Psoas muscle (tissue), 8 donors: ENCODE measurements around the gene SHH. TPM values are rescaled to one million over a fixed set of nuclear protein-coding genes. Genes with fewer than 3 reads are reported as not detected.

Experiments used
- ATAC-seq, 4 donors: fragments of 200-7000 bp; cut with Tn5 transposase; one replicate each; pipeline ENCODE4 v1.9.1; 2020; ENCODE audit warnings: moderate library complexity in 3 of 4, mild to moderate bottlenecking in 2 of 4
- DNase-seq, 2 donors: peaks; one replicate each; pipeline ENCODE4 v3.0.0-alpha.2; 2020
- H3K27ac ChIP-seq: fragments of 200-600 bp; one replicate; pipeline ENCODE4 v1.8.0; 2022
- H3K27me3 ChIP-seq, 3 donors: fragments of 200-600 bp in 1 of 3; one replicate each; pipeline versions ENCODE4 v1.6.1 to v1.8.0; 2013 to 2022; ENCODE audit warnings: low read length in 2 of 3, mild to moderate bottlenecking in 2 of 3, moderate library complexity in 1 of 3; ENCODE audit not compliant: insufficient read depth in 3 of 3
- H3K36me3 ChIP-seq, 2 donors: fragments of 200-600 bp in 1 of 2; one replicate each; pipeline versions ENCODE4 v1.6.1 to v1.8.0; 2013 to 2022; ENCODE audit warnings: low read depth in 1 of 2, mild to moderate bottlenecking in 1 of 2, moderate library complexity in 1 of 2; ENCODE audit not compliant: insufficient read depth in 1 of 2
- H3K4me1 ChIP-seq: fragments of 200-600 bp; one replicate; pipeline ENCODE4 v1.8.0; 2022
- H3K4me3 ChIP-seq: fragments of 200-600 bp; one replicate; pipeline ENCODE4 v1.8.0; 2022; ENCODE audit warnings: mild to moderate bottlenecking
- H3K9me3 ChIP-seq: fragments of 200-600 bp; one replicate; pipeline ENCODE4 v1.8.0; 2022
- CTCF ChIP-seq: fragments of 200-600 bp; IDR thresholded peaks from one replicate; pipeline ENCODE4 v1.8.0; 2022; ENCODE audit warnings: antibody characterized with exemption
- WGBS, 3 donors: extraction: QIAGEN DNeasy Blood & Tissue Kit; methylation state at CpG; one replicate each; pipeline versions ENCODE4 v1.1.6 to v1.1.7; 2013; 5-methylcytosine and 5-hydroxymethylcytosine counted together
- intact Hi-C, 2 donors: fragments of 100-400 bp; cut with DNase I; formaldehyde crosslinking; loops; one replicate each; pipeline versions ENCODE4 v1.11.0 to v1.14.2; 2022
- polyA plus RNA-seq, 3 donors: library from polyadenylated mRNA; stranded (reverse); fragments of 200-250 nt; gene quantifications; one replicate each; pipeline ENCODE4 v1.2.3, GENCODE V29; 2013
- total RNA-seq, 4 donors: library from RNA; stranded (reverse); fragmentation: NEBNext Ultra II Directional in 2 of 4; extraction: Animal tissue kit (Norgen Biotek cat#: 25700) in 2 of 4; gene quantifications; one replicate each; pipeline versions ENCODE4 v1.2.1 to v1.2.4, GENCODE V29; 2021 to 2023
- donor health status: healthy with polysubstance abuse.
- donor health status: DM: no; HTN: no; CAD: no; lungs with moderate emphysema.
- donor health status: Bipolar disorder and iron deficiency.
- donor health status: healthy.
- donor health status: DM: yes; HTN: yes; CAD: no.
- donor health status: DM: no; HTN: no; CAD: no.
- donor health status: DM: no; HTN: no; CAD: no.
- donor health status: DM: yes; HTN: yes; CAD: no.

SHH gene
- total and polyA plus RNA-seq, 7 donors: 0.01 TPM; not detected in 5

- Histone ChIP-seq H3K27ac (no peak overlapping the region), H3K4me1 (peaks cover 63% of the 10 kb centered on the region), H3K27me3 (no peaks in the 10 kb centered on the region), H3K4me3 (no peak overlapping the region), H3K9me3 (no peaks in the 10 kb centered on the region), H3K36me3 (peaks cover 0 to 5% of the 10 kb centered on the region in 2 donors)
- 74 to 89% (median 83%) methylated on average over 4 of the region's 4 CpGs for WGBS, 3 donors
- DNase-seq: no peak
- no peak for TF ChIP-seq CTCF
- intact Hi-C loops: no loop called here
- no peak for ATAC-seq
These were observed 60.9 kb downstream of the SHH start for GRCh38 chr7:155751409-155751808.

GRCh38 chr7:155750255-155751125 lies 61.8 kb downstream of the SHH start:
- Histone ChIP-seq H3K4me3 (no peak overlapping the region), H3K9me3 (no peaks in the 10 kb centered on the region), H3K27me3 (no peaks in the 10 kb centered on the region), H3K27ac (no peak overlapping the region), H3K4me1 (peaks cover 62% of the 10 kb centered on the region), H3K36me3 (peaks cover 0 to 14% of the 10 kb centered on the region in 2 donors)
- intact Hi-C loops: no loop called here
- no peak for DNase-seq
- TF ChIP-seq CTCF: no peak
- 52 to 73% (median 59%) methylated on average over 5 of the region's 5 CpGs for WGBS, 3 donors
- no peak for ATAC-seq

Other genes starting within 250 kb of the SHH start
- 10 to 100 TPM; 40.4 to 49.3 (median 43.7) TPM for gene RBM33, start 167.8 kb downstream of the SHH start, total RNA-seq
- 10 to 100 TPM; 11.6 to 24.5 (median 11.7) TPM for gene RBM33, start 167.8 kb downstream of the SHH start, polyA plus RNA-seq